ENCODE measurements around the gene CFDP1. TPM values are rescaled to one million over a fixed set of nuclear protein-coding genes. Genes with fewer than 3 reads are reported as not detected.

CFDP1 gene
- total RNA-seq, 1 donor from 2014 or later, result 59.7 TPM

GRCh38 chr16:75309899-75310430 is 123.3 kb downstream of the CFDP1 start:
- no peaks in the 10 kb centered on the region for H3K27me3 ChIP-seq (ENCODE audit: control insufficient read depth, insufficient read depth, low read length)
- no peak overlapping the region for H3K4me3 ChIP-seq (ENCODE audit: low read depth, low read length)
- no peaks in the 10 kb centered on the region for H3K36me3 ChIP-seq (ENCODE audit: control insufficient read depth, insufficient read depth, low read length)
- no peak for TF ChIP-seq CTCF (IDR thresholded peaks at IDR 0.05; ENCODE audit: insufficient read depth, low read length, poor library complexity, severe bottlenecking)
- DNase-seq (ENCODE audit: low read depth), result no peak

- Histone ChIP-seq H3K27me3 (ENCODE audit: control insufficient read depth, insufficient read depth, low read length) (no peaks in the 10 kb centered on the region), H3K36me3 (ENCODE audit: control insufficient read depth, insufficient read depth, low read length) (no peaks in the 10 kb centered on the region), H3K4me3 (ENCODE audit: low read depth, low read length) (no peak overlapping the region)
- DNase-seq (ENCODE audit: low read depth), result no peak
- no peak for TF ChIP-seq CTCF (IDR thresholded peaks at IDR 0.05; ENCODE audit: insufficient read depth, low read length, poor library complexity, severe bottlenecking)
Measured at GRCh38 chr16:75309156-75309555, 124.1 kb downstream of the CFDP1 start.

- no peak overlapping the region for H3K4me3 ChIP-seq (ENCODE audit: low read depth, low read length)
- TF ChIP-seq CTCF (IDR thresholded peaks at IDR 0.05; ENCODE audit: insufficient read depth, low read length, poor library complexity, severe bottlenecking), result no peak
- no peak for DNase-seq (ENCODE audit: low read depth)
- H3K27me3 ChIP-seq (ENCODE audit: control insufficient read depth, insufficient read depth, low read length), result no peaks in the 10 kb centered on the region
- H3K36me3 ChIP-seq (ENCODE audit: control insufficient read depth, insufficient read depth, low read length), result no peaks in the 10 kb centered on the region
Measured at GRCh38 chr16:75308011-75308410, 125.3 kb downstream of the CFDP1 start.

- Histone ChIP-seq H3K4me3 (ENCODE audit: low read depth, low read length) (no peak overlapping the region), H3K36me3 (ENCODE audit: control insufficient read depth, insufficient read depth, low read length) (no peaks in the 10 kb centered on the region), H3K27me3 (ENCODE audit: control insufficient read depth, insufficient read depth, low read length) (no peaks in the 10 kb centered on the region)
- no peak for TF ChIP-seq CTCF (IDR thresholded peaks at IDR 0.05; ENCODE audit: insufficient read depth, low read length, poor library complexity, severe bottlenecking)
- no peak for DNase-seq (ENCODE audit: low read depth)
Measured at GRCh38 chr16:75307506-75307905, 125.8 kb downstream of the CFDP1 start.

GRCh38 chr16:75306099-75306762 is 127.1 kb downstream of the CFDP1 start:
- H3K27me3 ChIP-seq (ENCODE audit: control insufficient read depth, insufficient read depth, low read length), result no peaks in the 10 kb centered on the region
- no peaks in the 10 kb centered on the region for H3K36me3 ChIP-seq (ENCODE audit: control insufficient read depth, insufficient read depth, low read length)
- no peak for TF ChIP-seq CTCF (IDR thresholded peaks at IDR 0.05; ENCODE audit: insufficient read depth, low read length, poor library complexity, severe bottlenecking)
- peak; percentile 41 for DNase-seq (ENCODE audit: low read depth)
- no peak overlapping the region for H3K4me3 ChIP-seq (ENCODE audit: low read depth, low read length)

All from kidney epithelial cell (primary cell).